GM19025 (cell line): ENCODE results near the gene PNMA1.

ENCODE experiments used
- ATAC-seq: cut with Tn5 transposase; IDR thresholded peaks from one replicate; pipeline ENCODE4 v1.9.1; 2021; ENCODE audit warnings: mild to moderate bottlenecking, low read depth, moderate library complexity; ENCODE audit not compliant: unreplicated experiment

The PNMA1 gene

GRCh38 chr14:73751157-73751691 lies 37.0 kb upstream of the PNMA1 start:
- ATAC-seq = no peak

- ATAC-seq = no peak
These were observed 36.3 kb upstream of the PNMA1 start for GRCh38 chr14:73750531-73750901.

GRCh38 chr14:73749706-73750530 lies 35.7 kb upstream of the PNMA1 start:
- ATAC-seq = no peak

- ATAC-seq = no peak
These were observed 34.7 kb upstream of the PNMA1 start for GRCh38 chr14:73748858-73749357.

GRCh38 chr14:73747379-73748211 lies 33.4 kb upstream of the PNMA1 start:
- no peak for ATAC-seq

- no peak for ATAC-seq
These were observed 32.6 kb upstream of the PNMA1 start for GRCh38 chr14:73746520-73747378.

- no peak for ATAC-seq
These were observed 31.7 kb upstream of the PNMA1 start for GRCh38 chr14:73745571-73746519.

GRCh38 chr14:73744874-73745529 lies 30.8 kb upstream of the PNMA1 start:
- ATAC-seq = no peak

- no peak for ATAC-seq
These were observed 30.1 kb upstream of the PNMA1 start for GRCh38 chr14:73744175-73744867.

GRCh38 chr14:73743431-73743931 lies 29.3 kb upstream of the PNMA1 start:
- peak; percentile 59 for ATAC-seq

- ATAC-seq = no peak
These were observed 28.5 kb upstream of the PNMA1 start for GRCh38 chr14:73742520-73743238.

GRCh38 chr14:73741876-73742519 lies 27.8 kb upstream of the PNMA1 start:
- no peak for ATAC-seq

- ATAC-seq = no peak
These were observed 27.2 kb upstream of the PNMA1 start for GRCh38 chr14:73741386-73741875.

- no peak for ATAC-seq
These were observed 26.6 kb upstream of the PNMA1 start for GRCh38 chr14:73740618-73741326.

- ATAC-seq = no peak
These were observed 25.9 kb upstream of the PNMA1 start for GRCh38 chr14:73739899-73740617.
